ENCODE data around the gene DLK1. TPM values are rescaled to one million over a fixed set of nuclear protein-coding genes. Genes with fewer than 3 reads are reported as not detected.
A peak's percentile ranks its signal among the peaks of the same experiment; 100 is the strongest.

The DLK1 gene
- total RNA-seq: 1,033 and 1,378 TPM in 2 replicates
- 3,299 and 3,695 TPM in 2 replicates for polyA plus RNA-seq

- Histone ChIP-seq H3K4me1 (ENCODE audit: insufficient read depth) (peaks cover 20% of the 10 kb centered on the region), H4K20me1 (ENCODE audit: insufficient read depth, poor library complexity, severe bottlenecking) (no peaks in the 10 kb centered on the region), H3K27ac (peak within 1 kb of the TSS; percentile 74), H3K27me3 (peaks cover 33% of the 10 kb centered on the region), H3K36me3 (replicated peaks; ENCODE audit: insufficient read depth, low read depth) (no peaks in the 10 kb centered on the region), H3K79me2 (peaks cover 32% of the 10 kb centered on the region), H2AFZ (no peak within 1 kb of the TSS), H3K9me2 (replicated peaks; ENCODE audit: insufficient read depth) (no peaks in the 10 kb centered on the region), H3K4me3 (peak within 1 kb of the TSS; percentile 49), H3K9me3 (ENCODE audit: low read depth) (no peaks in the 10 kb centered on the region), H3K4me2 (peak within 1 kb of the TSS; percentile 79)
- TF ChIP-seq CTCF (IDR thresholded peaks at IDR 0.05; ENCODE audit: poor library complexity) (no peak), EZH2phosphoT487 (IDR thresholded peaks at IDR 0.05; ENCODE audit: low read depth, severe bottlenecking, unreplicated experiment) (no peak), EZH2 (IDR thresholded peaks at IDR 0.05; ENCODE audit: borderline replicate concordance) (no peak)
- DNase-seq (ENCODE audit: low spot score): peak; percentile 50
- 14% methylated on average over 31 of the region's 77 CpGs for WGBS (ENCODE audit: low lambda C conversion rate, missing lambda C conversion rate)
These were observed at the start of gene DLK1 for GRCh38 chr14:100726550-100727085. Gene DLK1, plus strand, starts transcription at chr14:100726892. Its CDS starts 177 bp downstream, at chr14:100727069.

- no peaks in the 10 kb centered on the region for H4K20me1 ChIP-seq (ENCODE audit: insufficient read depth, poor library complexity, severe bottlenecking)
- no peaks in the 10 kb centered on the region for H3K9me2 ChIP-seq (replicated peaks; ENCODE audit: insufficient read depth)
- peaks cover 65% of the 10 kb centered on the region for H3K4me1 ChIP-seq (ENCODE audit: insufficient read depth)
- H2AFZ ChIP-seq: no peak overlapping the region
- peak overlapping the region; percentile 60 for H3K4me2 ChIP-seq
- H3K27ac ChIP-seq: peak overlapping the region; percentile 99
- no peak overlapping the region for H3K4me3 ChIP-seq
- no peaks in the 10 kb centered on the region for H3K27me3 ChIP-seq
- peak; percentile 54 for DNase-seq (ENCODE audit: low spot score)
- no peaks in the 10 kb centered on the region for H3K9me3 ChIP-seq (ENCODE audit: low read depth)
- no peaks in the 10 kb centered on the region for H3K79me2 ChIP-seq
- no peaks in the 10 kb centered on the region for H3K36me3 ChIP-seq (replicated peaks; ENCODE audit: insufficient read depth, low read depth)
- 61% methylated on average over 10 of the region's 10 CpGs for WGBS (ENCODE audit: low lambda C conversion rate, missing lambda C conversion rate)
- TF ChIP-seq EZH2 (IDR thresholded peaks at IDR 0.05; ENCODE audit: borderline replicate concordance) (no peak), EZH2phosphoT487 (IDR thresholded peaks at IDR 0.05; ENCODE audit: low read depth, severe bottlenecking, unreplicated experiment) (no peak), CTCF (IDR thresholded peaks at IDR 0.05; ENCODE audit: poor library complexity) (no peak)
These were observed 49.5 kb upstream of the DLK1 start for GRCh38 chr14:100677152-100677551.

GRCh38 chr14:100677554-100678468 lies 48.9 kb upstream of the DLK1 start:
- H3K79me2 ChIP-seq: no peaks in the 10 kb centered on the region
- no peaks in the 10 kb centered on the region for H3K27me3 ChIP-seq
- peaks cover 63% of the 10 kb centered on the region for H3K4me1 ChIP-seq (ENCODE audit: insufficient read depth)
- 43% methylated on average over 26 of the region's 29 CpGs for WGBS (ENCODE audit: low lambda C conversion rate, missing lambda C conversion rate)
- H3K4me2 ChIP-seq: peak overlapping the region; percentile 60
- no peak overlapping the region for H2AFZ ChIP-seq
- H3K9me2 ChIP-seq (replicated peaks; ENCODE audit: insufficient read depth): no peaks in the 10 kb centered on the region
- no peak overlapping the region for H3K4me3 ChIP-seq
- H4K20me1 ChIP-seq (ENCODE audit: insufficient read depth, poor library complexity, severe bottlenecking): no peaks in the 10 kb centered on the region
- peak overlapping the region; percentile 99 for H3K27ac ChIP-seq
- no peaks in the 10 kb centered on the region for H3K36me3 ChIP-seq (replicated peaks; ENCODE audit: insufficient read depth, low read depth)
- no peaks in the 10 kb centered on the region for H3K9me3 ChIP-seq (ENCODE audit: low read depth)
- TF ChIP-seq CTCF (IDR thresholded peaks at IDR 0.05; ENCODE audit: poor library complexity) (no peak), EZH2 (IDR thresholded peaks at IDR 0.05; ENCODE audit: borderline replicate concordance) (no peak), EZH2phosphoT487 (IDR thresholded peaks at IDR 0.05; ENCODE audit: low read depth, severe bottlenecking, unreplicated experiment) (no peak)
- DNase-seq (ENCODE audit: low spot score): peak; percentile 88

Measured in hepatocyte (in vitro differentiated cells).